Measurements from ENCODE around the gene LPIN1. TPM values are rescaled to one million over a fixed set of nuclear protein-coding genes. Genes with fewer than 3 reads are reported as not detected.

LPIN1 gene
- total RNA-seq, 1 experiment from 2014 or later: 25.8 TPM

DNA sequence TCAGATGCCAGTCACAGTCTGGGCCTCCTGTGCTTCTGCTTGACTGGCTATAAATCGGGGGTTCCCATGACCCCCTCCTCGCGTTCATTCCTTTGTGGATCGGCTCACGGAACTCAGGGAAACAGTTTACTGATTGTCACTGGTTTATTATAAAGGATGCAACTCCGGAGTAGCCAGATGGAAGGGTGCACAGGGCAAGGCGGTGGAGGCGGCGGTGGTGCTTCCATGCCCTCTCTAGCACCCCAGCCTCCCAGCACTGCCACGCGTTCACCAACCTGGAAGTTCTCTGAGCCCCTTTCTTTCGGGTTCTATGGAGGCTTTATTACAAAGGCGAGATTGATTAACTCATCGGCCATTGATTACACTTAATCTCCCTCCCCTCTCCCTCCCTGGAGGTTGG, 15.6 kb downstream of the LPIN1 start:
- no peak for DNase-seq (ENCODE audit: low spot score)

DNA sequence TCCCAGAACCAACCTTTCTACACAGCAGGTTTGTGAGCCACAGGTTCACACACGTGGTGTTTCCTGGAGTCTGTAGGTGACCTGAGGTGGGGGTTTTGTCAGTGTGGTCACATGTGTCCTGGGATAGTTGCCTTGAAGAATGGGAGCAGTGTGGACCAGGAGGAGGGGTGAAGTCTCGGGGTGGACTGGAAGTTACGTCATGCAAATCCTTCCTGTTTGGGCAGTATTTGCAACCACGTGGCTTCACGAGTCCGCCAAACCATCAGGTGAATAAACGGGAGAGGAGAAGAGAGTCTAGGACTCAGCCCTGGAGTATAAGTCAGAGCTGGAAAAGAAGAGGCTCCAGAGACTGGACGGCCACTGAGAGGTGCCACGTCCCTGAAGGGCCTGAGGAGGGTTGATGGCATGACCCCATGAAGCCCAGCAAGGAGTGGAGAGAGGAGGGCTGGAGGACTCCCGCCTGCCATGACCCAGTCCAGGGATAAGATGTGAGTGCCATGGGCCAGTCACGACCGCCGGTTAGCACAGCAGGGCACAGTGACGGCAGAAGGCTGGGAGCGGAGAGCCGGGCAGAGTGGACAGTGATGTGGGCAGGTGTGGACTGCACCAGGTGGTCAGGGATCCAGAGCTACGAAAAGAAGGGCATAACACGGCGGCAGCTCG, 16.5 kb downstream of the LPIN1 start:
- no peak for DNase-seq (ENCODE audit: low spot score)

DNA sequence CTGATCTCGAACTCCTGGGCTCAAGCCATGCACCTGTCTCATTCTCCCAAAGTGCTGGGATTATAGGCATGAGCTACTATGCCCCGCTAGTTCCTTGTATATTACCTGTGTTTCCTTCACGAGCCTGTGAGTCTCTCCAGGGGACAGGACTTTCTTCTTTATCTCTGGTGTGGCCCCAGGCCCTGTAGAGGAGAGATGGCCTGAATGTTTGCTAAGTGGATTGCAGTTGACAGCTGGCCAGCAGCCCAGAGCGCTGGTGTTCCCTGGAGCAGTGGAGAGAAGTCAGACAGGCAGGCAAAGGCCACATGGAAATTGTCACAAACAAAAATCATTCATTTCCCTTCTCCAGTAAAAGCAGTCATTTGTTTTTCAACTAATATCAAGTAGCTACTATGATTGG, 17.9 kb downstream of the LPIN1 start:
- DNase-seq (ENCODE audit: low spot score): no peak

DNA sequence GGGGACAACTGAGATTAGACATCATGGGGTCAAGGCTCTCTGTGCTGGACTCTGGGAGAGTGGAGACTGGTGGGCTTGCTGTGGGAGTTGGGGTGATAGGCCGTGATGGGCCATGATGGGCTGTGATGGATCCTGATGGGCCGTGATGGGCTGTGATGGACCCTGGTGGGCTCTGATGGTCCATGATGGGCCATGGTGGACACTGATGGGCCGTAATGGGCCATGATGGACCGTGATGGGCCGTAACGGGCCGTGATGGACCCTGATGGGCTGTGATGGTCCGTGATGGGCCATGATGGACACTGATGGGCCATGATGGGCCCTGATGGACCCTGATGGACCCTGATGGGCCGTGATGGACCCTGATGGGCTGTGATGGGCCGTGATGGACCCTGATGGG, 18.5 kb downstream of the LPIN1 start:
- DNase-seq (ENCODE audit: low spot score): no peak

DNA sequence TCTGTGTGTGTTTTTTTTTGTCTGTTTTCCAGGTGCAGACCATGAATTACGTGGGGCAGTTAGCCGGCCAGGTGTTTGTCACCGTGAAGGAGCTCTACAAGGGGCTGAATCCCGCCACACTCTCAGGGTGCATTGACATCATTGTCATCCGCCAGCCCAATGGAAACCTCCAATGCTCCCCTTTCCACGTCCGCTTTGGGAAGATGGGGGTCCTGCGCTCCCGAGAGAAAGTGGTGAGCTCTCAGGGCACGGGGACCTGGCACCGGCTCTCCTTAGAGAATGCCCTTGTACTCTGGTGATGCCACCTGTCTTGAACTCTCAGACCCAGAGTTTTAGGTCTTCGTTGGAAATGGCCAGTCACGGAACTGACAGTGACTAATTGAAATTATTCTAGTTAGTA, 19.1 kb downstream of the LPIN1 start:
- no peak for DNase-seq (ENCODE audit: low spot score)

DNA sequence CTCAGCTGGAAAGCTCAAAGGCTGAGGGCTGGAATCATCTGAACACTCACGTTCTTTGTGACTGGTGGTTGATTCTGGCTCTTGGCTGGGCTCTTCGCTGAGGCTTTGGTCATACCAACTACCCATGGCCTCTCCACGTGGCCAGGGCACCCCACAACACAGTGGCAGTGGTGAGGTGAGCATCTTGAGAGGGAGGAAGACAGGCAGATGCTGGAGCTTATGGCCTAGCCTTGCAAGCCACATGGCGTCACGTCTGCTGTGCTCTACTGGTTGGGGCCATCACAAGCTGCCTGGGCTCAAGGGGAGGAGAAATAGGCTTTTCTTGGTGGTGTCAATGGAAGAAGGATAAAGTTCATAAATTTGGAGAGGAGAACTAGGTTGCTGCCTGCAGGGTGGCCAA, 19.6 kb downstream of the LPIN1 start:
- no peak for DNase-seq (ENCODE audit: low spot score)

DNA sequence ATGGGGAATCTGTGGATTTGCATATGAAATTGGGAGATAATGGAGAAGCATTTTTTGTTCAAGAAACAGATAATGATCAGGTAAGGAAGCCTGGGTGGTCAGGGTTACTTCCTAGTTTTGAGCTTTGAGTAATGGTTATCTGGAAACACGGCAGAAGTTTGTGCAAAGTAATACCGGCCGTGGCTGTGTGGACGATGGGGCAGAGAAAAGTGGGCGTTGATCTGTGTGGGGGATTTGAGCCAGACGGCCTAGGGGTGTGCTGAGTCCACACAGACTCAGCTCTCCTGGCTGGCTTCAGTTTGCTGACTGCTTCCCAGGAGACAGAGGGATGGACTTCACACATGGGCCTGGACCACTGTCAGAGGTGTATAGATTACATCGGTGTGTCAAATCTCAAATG, 21.3 kb downstream of the LPIN1 start:
- no peak for DNase-seq (ENCODE audit: low spot score)

DNA sequence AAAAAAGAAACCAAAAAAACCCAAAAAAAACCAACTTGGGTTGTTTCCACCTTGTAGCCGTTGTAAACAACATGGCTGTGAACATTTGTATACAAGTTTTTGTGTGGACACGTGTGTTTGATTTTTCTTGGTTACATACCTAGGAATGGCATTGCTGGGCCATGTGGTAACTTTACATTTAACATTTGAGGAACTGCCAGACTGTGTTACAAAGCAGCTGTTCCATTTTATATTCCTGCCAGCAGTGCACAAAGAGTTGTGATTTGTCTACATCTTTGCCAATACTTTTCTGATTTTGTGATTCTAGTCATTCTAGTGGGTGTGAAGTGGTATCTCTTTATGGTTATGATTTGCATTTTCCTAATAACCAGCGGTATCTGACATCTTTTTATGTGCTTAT, 22.5 kb downstream of the LPIN1 start:
- DNase-seq (ENCODE audit: low spot score): no peak

DNA sequence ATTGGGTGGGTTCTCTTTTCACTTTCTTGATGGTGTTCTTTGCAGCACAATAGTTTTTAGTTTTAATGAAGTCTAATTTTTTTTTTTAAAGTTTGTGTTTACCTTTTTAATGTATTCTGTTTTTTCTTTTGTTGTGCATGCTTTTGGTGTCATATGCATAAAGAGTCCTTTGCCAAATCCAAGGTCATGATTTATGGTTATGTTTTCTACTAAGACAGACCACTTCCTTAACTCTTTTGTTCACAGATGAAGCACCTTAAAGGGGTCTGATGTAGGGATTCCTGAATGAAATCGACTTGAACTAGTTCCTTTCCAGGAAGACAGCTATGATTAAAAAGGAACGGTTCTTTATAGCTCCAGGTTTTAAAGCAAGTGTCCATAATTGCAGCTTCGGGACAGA, 23.1 kb downstream of the LPIN1 start:
- DNase-seq (ENCODE audit: low spot score): no peak

DNA sequence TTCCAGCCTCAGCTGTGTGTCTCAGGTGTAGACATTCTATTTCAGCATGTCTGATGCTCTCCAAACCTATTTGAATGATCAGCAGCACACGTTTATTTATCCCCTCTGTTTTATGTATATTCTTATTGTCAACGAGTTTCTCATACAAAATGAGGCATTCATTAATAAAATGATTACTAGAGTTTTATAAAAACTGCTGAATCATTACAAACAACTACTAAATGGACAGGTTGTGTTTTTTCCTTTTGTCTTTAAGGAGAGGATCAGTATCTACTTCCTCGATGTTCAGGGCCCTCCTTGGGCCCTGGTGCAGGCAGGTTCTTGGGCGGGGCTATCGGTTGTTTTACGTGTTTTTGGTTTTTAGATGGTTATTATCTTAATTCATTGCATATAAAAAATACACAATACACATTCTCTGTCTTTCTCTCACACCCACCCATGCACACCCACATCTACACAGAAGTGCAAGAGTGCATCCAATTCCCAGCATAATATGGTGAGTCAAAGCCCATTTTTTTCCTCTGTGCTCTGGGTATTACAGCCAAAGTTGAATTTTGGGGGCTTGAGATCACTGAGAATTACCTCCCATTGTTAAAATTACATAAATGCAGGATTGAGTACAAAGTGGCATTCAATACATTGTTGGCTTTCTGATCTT, 24.2 kb downstream of the LPIN1 start:
- DNase-seq (ENCODE audit: low spot score): no peak

DNA sequence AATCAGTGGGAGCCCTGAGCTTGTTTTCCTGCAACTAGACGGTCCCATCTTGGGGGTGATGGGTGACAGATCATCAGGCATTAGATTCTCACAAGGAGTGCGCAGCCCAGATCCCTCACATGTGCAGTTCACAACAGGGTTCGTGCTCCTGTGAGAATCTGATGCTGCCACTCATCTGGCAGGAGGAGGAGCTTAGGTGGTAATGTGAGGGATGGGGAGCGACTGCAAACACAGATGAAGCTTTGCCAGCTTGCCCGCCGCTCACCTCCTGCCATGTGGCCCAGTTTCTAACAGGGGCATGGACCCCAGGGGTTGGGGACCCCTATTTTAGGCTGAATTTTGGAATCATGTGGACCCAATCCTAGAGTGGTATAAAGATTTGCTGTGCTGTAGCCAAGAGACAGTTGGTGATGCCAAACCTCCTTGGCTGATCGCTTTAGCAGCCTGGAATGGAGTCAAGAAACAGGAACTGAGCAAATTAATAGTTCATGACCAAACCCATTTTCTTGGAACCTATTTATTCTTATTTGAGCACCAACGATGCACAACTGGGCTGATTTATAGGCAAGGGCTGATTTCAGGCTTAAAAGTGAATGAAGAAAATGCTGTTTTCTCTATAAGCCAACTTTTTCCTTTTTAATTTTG, 25.7 kb downstream of the LPIN1 start:
- DNase-seq (ENCODE audit: low spot score): no peak

DNA sequence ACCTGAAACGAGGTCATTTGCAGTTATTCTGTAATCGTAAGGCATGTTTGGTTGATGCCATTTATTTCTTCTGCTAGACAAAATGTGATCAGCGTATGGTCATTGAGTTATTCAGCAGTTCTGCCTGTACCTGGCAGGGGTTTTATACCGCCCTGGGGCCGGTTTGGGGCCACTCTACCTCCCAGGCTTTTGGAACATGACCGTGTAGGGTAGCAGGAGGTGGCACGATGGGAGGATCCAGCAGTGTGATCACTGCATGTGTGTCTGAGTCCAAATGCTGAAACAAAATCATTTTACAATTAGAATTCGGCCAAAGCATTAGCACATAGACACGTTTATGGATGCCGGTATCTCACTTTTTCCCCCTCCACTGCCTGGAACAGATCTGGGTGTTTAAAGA, 26.7 kb downstream of the LPIN1 start:
- DNase-seq (ENCODE audit: low spot score): no peak

DNA sequence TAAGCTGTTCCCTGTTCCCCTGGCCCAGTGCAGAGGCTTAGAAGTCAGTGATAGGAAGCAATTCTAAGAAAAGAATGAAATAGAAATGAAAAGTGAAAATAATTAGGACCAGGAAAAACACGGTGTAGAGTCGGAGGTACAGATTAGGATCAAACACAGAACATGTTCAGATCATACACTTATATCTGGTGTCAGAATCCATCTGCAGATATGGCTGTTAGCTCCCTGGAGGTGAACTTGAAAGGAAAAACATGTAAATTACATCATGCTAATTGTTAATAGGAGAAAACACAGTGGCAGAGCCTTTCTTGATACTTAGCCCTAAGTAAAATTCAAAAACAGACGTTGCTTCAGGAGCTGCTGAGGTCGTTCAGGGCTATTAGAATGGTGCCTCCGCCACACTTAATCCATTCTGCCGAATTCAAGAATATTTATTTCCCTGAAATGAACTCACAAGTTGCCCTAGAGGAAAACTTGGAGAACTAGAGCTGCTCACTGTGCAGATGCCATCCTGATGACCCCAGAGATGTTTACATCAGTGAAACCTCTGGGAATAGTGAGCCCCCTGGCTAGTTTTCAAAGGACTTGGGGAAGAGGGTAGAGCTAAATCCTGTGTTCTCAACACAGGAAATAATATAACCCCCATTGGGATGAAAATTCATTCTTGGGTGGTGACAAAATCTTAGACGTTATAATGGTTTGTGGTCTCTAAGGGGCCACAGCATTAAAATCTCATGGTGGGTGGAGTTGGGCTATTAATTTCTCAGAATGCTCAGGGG, 27.5 kb downstream of the LPIN1 start:
- no peak for DNase-seq (ENCODE audit: low spot score)

DNA sequence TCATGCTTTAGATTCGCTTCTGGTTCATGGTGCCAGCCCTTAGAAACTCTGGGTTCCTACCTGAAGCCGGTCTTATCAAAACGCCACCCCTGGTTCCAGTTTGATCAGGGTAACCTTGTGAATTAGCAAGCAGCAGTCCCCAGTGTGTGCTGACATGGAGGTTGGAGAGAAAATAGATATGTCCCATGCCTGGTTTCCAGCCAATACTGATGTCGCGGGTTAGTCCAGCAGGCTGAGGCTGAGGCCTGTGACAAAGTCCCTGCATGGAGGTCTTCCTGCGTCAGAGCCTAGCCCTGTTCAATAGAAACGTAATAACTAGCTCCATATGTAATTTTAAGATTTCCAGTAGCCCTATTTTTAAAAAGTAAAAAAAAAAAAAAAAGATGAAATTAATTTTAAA, 28.2 kb downstream of the LPIN1 start:
- no peak for DNase-seq (ENCODE audit: low spot score)

DNA sequence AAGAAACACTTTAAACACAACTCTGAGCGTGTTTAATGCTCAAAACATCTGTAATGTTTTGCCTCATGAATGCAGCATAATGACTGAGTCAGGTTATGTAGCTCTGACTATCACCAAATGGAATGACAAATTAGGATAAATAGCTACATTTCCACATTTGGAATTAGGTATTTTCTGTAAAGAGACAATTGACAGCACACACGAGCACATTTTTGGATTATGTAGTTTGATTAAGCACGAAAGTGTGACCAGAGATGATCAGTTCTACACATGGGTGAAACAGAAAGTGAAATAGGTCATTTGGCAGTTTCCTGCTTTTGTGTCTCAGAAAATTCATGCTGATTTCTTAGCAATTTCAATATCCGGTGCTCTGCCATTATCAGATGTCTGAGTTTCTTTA, 29.0 kb downstream of the LPIN1 start:
- no peak for DNase-seq (ENCODE audit: low spot score)

DNA sequence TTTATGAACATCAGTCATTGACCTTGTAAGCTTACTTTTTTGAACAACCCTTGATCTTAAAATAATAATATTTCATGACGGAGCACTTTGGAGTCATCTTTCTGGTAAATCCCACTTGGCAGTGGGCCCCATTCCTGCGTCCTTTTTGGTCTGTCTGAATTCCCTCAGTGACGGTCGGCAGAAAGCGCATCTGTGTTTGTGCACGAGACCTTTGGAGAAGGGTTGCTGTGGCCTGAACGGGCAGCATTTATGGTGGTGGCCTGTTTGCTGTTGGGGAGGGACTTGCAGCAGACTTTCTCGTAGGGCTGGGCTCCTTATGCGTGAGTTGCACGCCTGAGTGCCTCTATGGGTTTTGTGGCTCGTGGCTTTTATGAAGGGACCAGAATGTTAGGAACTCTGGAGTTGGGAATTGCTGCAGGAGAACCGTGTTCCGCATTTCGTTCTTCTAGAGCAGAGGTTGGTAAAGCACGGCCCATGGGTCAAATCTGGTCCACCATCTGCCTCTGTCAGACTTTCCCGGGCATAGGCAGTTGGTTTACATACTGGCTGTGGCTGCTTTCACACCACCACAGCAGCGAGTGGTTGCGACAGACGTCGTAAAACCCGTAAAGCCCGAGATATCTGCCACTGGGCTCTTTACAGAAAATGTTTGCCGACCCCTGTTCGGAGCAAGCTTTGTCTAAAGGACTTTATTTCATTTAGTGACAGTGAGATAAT, 30.8 kb downstream of the LPIN1 start:
- DNase-seq (ENCODE audit: low spot score): no peak

DNA sequence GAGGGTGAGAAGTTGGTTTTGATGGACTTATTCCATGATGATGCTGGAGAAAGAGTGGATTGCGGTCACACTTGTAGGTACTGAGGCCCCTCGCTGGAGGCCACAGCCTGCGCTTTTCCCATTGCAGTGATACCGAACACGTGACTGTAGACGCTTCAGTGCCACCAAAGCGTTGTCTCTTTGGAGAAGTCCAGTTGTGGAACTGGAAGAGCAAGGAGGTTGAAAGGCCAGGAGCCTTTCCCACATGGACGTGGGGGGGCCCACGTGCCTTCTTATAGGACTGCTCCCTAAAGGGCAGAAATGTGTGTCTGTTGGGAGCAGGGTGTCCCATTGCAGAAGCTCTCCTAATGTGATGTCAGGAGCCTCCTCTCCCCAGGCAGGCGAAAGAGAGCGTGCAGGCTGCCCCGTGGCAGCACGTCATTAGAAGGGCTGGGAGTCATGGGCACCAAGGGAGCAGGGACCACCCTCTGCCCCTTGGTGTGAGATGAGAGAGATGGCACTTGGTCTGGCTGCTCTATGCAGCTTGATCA, 31.5 kb downstream of the LPIN1 start:
- no peak for DNase-seq (ENCODE audit: low spot score)

DNA sequence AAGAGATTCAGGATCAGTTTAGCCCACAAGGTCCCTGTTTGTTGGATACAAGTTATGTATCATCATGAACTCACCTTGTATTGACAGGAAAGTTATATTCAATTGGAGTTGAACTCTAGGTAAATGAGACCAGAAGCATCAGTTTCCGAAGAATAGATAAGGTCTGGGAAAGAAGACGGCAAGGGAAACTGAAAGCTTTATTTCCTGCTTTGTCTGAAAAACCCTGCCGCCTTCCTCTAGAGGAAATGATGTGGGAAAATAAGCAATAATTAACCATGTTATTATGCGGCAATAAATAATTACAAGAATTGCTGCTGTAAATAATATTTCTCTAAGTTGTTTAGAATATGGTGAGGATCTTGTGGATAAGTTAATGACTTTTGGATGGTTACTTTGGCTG, 32.0 kb downstream of the LPIN1 start:
- DNase-seq (ENCODE audit: low spot score): no peak

DNA sequence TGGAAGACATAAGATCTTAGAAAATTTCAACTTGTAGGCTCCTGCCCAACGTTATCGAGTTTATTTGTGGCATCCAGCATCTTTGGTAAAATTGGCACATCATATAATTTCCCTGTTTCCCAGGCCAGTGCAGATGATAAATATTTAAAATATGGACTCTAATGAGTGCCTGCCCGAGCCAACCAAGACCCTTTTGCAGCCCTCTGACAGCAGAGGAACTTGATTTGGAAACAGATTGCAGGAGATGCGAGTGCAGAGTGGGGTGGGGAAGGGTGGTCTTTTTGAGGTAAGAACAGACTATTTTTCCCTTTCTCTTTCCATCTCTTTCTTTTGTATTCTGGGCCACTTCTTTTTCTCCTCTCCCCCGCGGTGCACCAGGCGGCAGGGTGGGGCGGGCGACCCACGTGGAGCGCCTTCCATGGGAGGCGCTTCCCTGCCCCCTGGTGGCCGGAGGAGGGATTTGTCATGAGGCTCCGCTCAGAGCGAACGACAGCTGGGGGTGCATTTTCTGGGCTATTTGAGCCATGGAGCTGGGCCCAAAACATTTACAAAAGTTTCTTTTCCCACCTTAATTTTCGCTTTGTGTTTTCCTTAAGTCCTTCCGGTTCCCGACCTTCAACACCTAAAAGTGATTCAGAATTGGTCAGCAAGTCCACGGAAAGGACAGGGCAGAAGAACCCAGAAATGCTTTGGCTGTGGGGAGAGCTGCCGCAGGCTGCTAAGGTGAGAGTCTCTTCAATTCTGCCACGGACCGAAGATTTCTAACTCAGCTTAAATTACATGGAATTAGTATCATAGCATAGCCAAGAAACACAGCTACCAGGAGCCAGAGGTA, 32.7 kb downstream of the LPIN1 start:
- DNase-seq (ENCODE audit: low spot score): peak; percentile 47

DNA sequence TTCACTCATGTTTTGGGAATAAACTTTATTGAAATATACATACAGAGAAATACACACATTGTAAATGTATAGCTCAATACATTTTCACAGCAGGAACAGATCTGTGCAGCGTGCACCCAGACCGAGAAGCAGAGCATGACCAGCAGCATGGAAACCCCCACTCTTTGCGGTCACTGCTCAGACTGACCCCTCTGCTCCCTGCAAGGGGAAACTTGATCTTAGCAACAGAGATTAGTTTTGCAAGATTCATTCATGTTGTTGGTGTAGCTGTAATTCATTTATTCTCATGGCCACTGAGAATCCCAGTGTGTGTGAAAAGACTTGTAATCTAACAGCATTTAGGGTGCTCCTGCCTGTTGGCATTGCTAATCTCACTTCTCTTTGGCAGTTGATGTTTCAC, 35.2 kb downstream of the LPIN1 start:
- DNase-seq (ENCODE audit: low spot score): no peak

DNA sequence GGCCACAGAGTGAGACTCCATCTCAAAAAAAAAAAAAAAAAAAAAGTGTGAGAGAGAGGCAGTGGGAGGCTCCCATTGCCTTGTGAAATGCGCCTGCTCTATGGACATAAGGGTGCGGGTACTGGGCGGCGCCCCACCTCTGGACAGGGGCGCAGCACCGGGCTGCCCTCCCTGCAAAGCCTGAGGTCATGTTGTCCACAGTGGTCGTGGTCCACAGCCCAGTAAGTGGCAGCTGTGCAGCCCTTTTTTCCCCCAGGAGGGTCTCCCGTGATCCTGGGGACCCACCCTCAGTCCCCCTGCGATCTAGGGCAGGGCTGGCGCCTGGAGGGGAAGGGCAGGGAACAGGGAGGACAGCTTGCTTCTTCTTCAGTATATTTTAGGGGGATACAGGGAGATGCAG, 37.8 kb downstream of the LPIN1 start:
- DNase-seq (ENCODE audit: low spot score): no peak

Data from A172 (cell line).